Upper lobe of right lung (tissue), 1 donor: ENCODE results near the gene PALM3. TPM values are rescaled to one million over a fixed set of nuclear protein-coding genes. Genes with fewer than 3 reads are reported as not detected.
"Not testable (repeated sequence)": the region's sequence is repeated elsewhere in the genome, so short reads cannot be mapped to it uniquely, and the experiment has no call there.

Source experiments
- ATAC-seq: fragments of 200-7000 bp; cut with Tn5 transposase; one replicate; pipeline ENCODE4 v1.9.1; 2020; ENCODE audit warnings: mild to moderate bottlenecking, moderate library complexity
- DNase-seq: peaks from one replicate; pipeline ENCODE4 v3.0.0-alpha.2; 2020
- H3K27ac ChIP-seq: fragments of 200-600 bp; one replicate; pipeline ENCODE4 v1.8.0; 2022
- H3K27me3 ChIP-seq: fragments of 200-600 bp; one replicate; pipeline ENCODE4 v1.8.0; 2022; ENCODE audit warnings: mild to moderate bottlenecking
- H3K36me3 ChIP-seq: fragments of 200-600 bp; one replicate; pipeline ENCODE4 v1.8.0; 2022
- H3K4me1 ChIP-seq: fragments of 200-600 bp; one replicate; pipeline ENCODE4 v1.8.0; 2022
- H3K4me3 ChIP-seq: fragments of 200-600 bp; one replicate; pipeline ENCODE4 v1.8.0; 2022; ENCODE audit warnings: mild to moderate bottlenecking
- H3K9me3 ChIP-seq: fragments of 200-600 bp; one replicate; pipeline ENCODE4 v1.8.0; 2022
- intact Hi-C: fragments of 100-400 bp; cut with DNase I; formaldehyde crosslinking; loops from one replicate; pipeline ENCODE4 v1.11.0; 2022
- total RNA-seq: library from RNA; stranded (reverse); fragmentation: NEBNext Ultra II Directional; extraction: Animal tissue kit (Norgen Biotek cat#: 25700); gene quantifications from one replicate; pipeline ENCODE4 v1.2.1, GENCODE V29; 2021
- TF ChIP-seq, protein P1 (sequence below): fragments of 200-600 bp; IDR thresholded peaks from one replicate; pipeline ENCODE4 v1.8.0; 2022; ENCODE audit warnings: antibody characterized with exemption
- donor health status: DM: no; HTN: yes; CAD: no; lungs with severe emphysema.

Gene PALM3
- total RNA-seq, 1 donor from 2014 or later, result 10.0 TPM

DNA sequence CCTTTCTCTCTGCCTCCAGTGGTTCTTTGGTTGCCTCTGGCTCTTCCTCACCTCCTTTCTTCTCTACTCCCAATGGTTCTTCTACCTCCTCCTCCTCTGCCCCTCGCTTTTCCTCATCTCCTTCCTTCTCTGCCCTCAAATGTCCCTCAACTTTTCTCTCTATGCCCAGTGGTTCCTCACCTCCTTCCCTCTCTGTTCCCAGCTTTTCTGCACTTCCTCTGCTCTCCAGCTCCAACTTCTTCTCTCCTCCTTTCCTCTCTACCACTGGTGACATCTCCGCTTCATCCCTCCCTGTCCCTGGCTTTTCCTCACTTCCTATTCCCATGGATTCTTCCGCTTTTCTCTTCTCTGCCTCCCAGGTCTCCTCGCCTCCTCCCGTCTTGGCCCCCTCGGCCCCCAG, 7.8 kb downstream of the PALM3 start:
- no peak for DNase-seq
- H3K27me3 ChIP-seq, result peaks cover 10% of the 10 kb centered on the region
- TF ChIP-seq, protein P1, sequence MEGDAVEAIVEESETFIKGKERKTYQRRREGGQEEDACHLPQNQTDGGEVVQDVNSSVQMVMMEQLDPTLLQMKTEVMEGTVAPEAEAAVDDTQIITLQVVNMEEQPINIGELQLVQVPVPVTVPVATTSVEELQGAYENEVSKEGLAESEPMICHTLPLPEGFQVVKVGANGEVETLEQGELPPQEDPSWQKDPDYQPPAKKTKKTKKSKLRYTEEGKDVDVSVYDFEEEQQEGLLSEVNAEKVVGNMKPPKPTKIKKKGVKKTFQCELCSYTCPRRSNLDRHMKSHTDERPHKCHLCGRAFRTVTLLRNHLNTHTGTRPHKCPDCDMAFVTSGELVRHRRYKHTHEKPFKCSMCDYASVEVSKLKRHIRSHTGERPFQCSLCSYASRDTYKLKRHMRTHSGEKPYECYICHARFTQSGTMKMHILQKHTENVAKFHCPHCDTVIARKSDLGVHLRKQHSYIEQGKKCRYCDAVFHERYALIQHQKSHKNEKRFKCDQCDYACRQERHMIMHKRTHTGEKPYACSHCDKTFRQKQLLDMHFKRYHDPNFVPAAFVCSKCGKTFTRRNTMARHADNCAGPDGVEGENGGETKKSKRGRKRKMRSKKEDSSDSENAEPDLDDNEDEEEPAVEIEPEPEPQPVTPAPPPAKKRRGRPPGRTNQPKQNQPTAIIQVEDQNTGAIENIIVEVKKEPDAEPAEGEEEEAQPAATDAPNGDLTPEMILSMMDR, result no peak
- H3K27ac ChIP-seq, result no peak overlapping the region
- H3K4me1 ChIP-seq, result no peaks in the 10 kb centered on the region
- H3K9me3 ChIP-seq, result no peaks in the 10 kb centered on the region
- intact Hi-C loops, result no loop called here
- no peak for ATAC-seq
- H3K4me3 ChIP-seq, result no peak overlapping the region
- peaks cover 11% of the 10 kb centered on the region for H3K36me3 ChIP-seq

DNA sequence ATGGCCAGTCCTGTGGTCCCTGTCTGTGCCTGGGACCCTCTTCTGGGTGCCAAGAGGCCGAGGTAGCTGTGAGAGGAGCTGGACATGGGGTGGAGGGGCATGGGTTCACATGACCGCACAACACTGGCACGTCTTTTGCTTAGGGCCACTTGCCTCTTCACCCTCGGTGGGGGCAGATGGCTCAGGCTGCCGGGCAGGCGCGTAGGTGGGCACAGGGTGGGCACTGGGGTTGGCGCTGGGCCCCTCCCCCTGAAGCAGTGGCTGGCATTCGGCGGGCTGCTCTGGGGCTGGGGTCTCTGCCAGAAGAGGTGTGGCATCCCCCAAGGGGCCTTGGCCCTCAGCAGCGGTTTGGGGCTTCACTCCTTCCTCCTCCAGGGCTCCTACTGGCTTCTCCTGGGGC, 8.4 kb downstream of the PALM3 start:
- Histone ChIP-seq H3K9me3 (no peaks in the 10 kb centered on the region), H3K4me1 (no peaks in the 10 kb centered on the region), H3K36me3 (peaks cover 14% of the 10 kb centered on the region), H3K27ac (no peak overlapping the region), H3K27me3 (peaks cover 4% of the 10 kb centered on the region), H3K4me3 (no peak overlapping the region)
- DNase-seq (no peak), ATAC-seq (no peak)
- intact Hi-C loops, result no loop called here
- TF ChIP-seq, protein P1, result no peak

DNA sequence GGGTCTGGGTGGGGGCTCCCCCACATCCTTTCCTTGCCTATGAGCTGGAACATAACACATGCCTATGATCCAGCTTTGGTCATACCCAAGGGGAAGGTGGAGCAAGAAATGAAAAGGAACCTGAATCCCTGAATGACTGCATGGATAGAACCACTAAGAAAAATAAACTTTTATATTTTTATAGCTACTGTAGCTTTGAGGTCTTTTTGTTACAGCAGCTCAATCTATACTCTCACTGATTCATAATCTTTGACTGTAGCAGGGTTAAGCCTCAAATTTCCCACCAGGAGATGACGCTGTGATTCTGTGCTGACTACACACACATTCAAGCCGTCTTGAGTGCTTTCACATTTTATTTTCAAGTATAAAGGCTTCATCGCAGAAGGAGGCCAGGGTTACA, 8.8 kb downstream of the PALM3 start:
- Histone ChIP-seq H3K4me3 (no peak overlapping the region), H3K27me3 (no peaks in the 10 kb centered on the region), H3K9me3 (no peaks in the 10 kb centered on the region), H3K27ac (no peak overlapping the region), H3K36me3 (peaks cover 14% of the 10 kb centered on the region), H3K4me1 (no peaks in the 10 kb centered on the region)
- no peak for DNase-seq
- TF ChIP-seq, protein P1, result no peak
- intact Hi-C loops, result no loop called here
- no peak for ATAC-seq

DNA sequence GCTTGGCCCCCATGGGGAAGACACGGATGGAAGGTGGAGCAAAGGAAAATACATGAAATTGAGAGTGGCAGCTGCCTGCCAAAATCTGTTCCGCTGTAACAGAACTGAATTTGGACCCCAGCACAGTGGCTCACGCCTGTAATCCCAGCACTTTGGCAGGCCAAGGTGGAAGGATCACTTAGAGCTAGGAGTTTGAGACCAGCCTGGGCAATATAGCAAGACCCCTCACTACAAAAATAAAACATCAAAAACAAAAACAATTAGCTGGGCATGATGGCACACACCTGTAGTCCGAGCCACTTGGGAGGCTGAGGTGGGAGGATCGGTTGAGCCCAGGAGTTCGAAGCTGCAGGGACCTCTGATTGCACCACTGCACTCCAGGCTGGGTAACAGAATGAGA, 9.4 kb downstream of the PALM3 start:
- H3K36me3 ChIP-seq, result peaks cover 14% of the 10 kb centered on the region
- H3K27ac ChIP-seq, result no peak overlapping the region
- TF ChIP-seq, protein P1, result no peak
- intact Hi-C loops, result no loop called here
- no peaks in the 10 kb centered on the region for H3K9me3 ChIP-seq
- H3K27me3 ChIP-seq, result no peaks in the 10 kb centered on the region
- H3K4me1 ChIP-seq, result no peaks in the 10 kb centered on the region
- H3K4me3 ChIP-seq, result no peak overlapping the region
- no peak for ATAC-seq
- DNase-seq, result no peak

DNA sequence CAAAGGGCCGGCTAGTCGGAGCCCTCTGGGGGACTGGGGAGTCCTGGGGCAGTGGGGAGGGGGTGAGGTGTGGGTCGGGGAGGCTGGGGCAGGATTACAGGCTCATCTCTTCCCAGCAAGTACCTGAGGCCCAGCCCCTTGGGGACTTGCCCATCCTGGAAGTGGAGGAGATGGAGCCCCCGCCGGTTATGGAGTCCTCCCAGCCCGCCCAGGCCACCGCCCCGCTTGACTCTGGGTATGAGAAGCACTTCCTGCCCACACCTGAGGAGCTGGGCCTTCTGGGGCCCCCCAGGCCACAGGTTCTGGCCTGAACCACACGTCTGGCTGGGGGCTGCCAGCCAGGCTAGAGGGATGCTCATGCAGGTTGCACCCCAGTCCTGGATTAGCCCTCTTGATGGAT, 9.9 kb downstream of the PALM3 start:
- intact Hi-C loops, result no loop called here
- H3K27me3 ChIP-seq, result no peaks in the 10 kb centered on the region
- ATAC-seq (no peak), DNase-seq (peak; percentile 63)
- peaks cover 14% of the 10 kb centered on the region for H3K36me3 ChIP-seq
- no peaks in the 10 kb centered on the region for H3K4me1 ChIP-seq
- no peak overlapping the region for H3K27ac ChIP-seq
- TF ChIP-seq, protein P1, result no peak
- H3K4me3 ChIP-seq, result no peak overlapping the region
- H3K9me3 ChIP-seq, result no peaks in the 10 kb centered on the region

DNA sequence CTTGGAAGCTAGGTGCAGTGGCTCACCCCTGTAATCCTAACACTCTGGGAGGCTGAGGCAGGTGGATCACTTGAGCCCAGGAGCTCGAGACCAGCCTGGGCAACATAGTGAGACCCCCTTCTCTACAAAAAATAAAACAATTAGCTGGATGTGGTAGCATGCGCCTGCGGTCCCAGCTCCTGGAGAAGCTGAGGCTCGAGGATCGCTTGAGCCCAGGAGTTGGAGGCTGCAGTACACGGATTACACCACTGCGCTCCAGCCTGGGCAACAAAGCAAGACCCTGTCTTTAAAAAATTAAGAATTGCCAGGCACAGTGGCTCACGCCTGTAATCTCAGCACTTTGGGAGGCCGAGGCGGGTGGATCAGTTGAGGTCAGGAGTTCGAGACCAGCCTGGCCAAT, 10.9 kb downstream of the PALM3 start:
- H3K9me3 ChIP-seq, ATAC-seq, intact Hi-C loops, H3K4me1 ChIP-seq, DNase-seq, H3K27me3 ChIP-seq, H3K4me3 ChIP-seq, H3K27ac ChIP-seq: not testable (repeated sequence)
- H3K36me3 ChIP-seq, result peaks cover 14% of the 10 kb centered on the region
